ENCODE measurements around the gene GGTA1. TPM values are rescaled to one million over a fixed set of nuclear protein-coding genes. Genes with fewer than 3 reads are reported as not detected.

The GGTA1 gene
- polyA plus RNA-seq, 1 donor from 2014 or later = not detected

- TF ChIP-seq POLR2AphosphoS5 (IDR thresholded peaks at IDR 0.05) (no peak), EZH2 (IDR thresholded peaks at IDR 0.05; ENCODE audit: borderline replicate concordance, insufficient read depth, low read length, poor library complexity, severe bottlenecking) (no peak), SMC3 (conservative IDR thresholded peaks at IDR 0.05; ENCODE audit: poor library complexity) (no peak), RAD21 (conservative IDR thresholded peaks at IDR 0.05) (no peak), TAF1 (IDR thresholded peaks at IDR 0.05; ENCODE audit: low read depth) (no peak), MXI1 (conservative IDR thresholded peaks at IDR 0.05; ENCODE audit: poor library complexity, severe bottlenecking) (no peak), REST (IDR thresholded peaks at IDR 0.05; ENCODE audit: borderline replicate concordance) (no peak), EP300 (conservative IDR thresholded peaks at IDR 0.05; ENCODE audit: poor library complexity, severe bottlenecking) (no peak)
- TF ChIP-seq, protein P1, sequence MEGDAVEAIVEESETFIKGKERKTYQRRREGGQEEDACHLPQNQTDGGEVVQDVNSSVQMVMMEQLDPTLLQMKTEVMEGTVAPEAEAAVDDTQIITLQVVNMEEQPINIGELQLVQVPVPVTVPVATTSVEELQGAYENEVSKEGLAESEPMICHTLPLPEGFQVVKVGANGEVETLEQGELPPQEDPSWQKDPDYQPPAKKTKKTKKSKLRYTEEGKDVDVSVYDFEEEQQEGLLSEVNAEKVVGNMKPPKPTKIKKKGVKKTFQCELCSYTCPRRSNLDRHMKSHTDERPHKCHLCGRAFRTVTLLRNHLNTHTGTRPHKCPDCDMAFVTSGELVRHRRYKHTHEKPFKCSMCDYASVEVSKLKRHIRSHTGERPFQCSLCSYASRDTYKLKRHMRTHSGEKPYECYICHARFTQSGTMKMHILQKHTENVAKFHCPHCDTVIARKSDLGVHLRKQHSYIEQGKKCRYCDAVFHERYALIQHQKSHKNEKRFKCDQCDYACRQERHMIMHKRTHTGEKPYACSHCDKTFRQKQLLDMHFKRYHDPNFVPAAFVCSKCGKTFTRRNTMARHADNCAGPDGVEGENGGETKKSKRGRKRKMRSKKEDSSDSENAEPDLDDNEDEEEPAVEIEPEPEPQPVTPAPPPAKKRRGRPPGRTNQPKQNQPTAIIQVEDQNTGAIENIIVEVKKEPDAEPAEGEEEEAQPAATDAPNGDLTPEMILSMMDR (IDR thresholded peaks at IDR 0.05; ENCODE audit: poor library complexity, severe bottlenecking) = no peak
- H3K9ac ChIP-seq (ENCODE audit: low read length) = no peak overlapping the region
- no peaks in the 10 kb centered on the region for H3K79me2 ChIP-seq (replicated peaks; ENCODE audit: insufficient read depth, low read length)
- H3K36me3 ChIP-seq (ENCODE audit: insufficient read depth, low read length) = no peaks in the 10 kb centered on the region
- no peaks in the 10 kb centered on the region for H3K9me2 ChIP-seq (ENCODE audit: insufficient read depth, low read length)
- no peaks in the 10 kb centered on the region for H3F3A ChIP-seq (ENCODE audit: insufficient read depth, low read length, poor library complexity, severe bottlenecking)
- no peak overlapping the region for H2AFZ ChIP-seq (ENCODE audit: low read depth, low read length)
- H3K4me3 ChIP-seq (ENCODE audit: low read length) = no peak overlapping the region
- H3K4me2 ChIP-seq (ENCODE audit: low read length) = no peak overlapping the region
- no peaks in the 10 kb centered on the region for H3K9me3 ChIP-seq (ENCODE audit: low read length)
- no peaks in the 10 kb centered on the region for H3K27me3 ChIP-seq (ENCODE audit: insufficient read depth, low read depth, low read length)
- no peaks in the 10 kb centered on the region for H4K20me1 ChIP-seq (ENCODE audit: insufficient read depth)
- H3K27ac ChIP-seq (ENCODE audit: low read length) = no peak overlapping the region
Measured at GRCh38 chr9:121545150-121545874, 45.7 kb upstream of the GGTA1 start.

GRCh38 chr9:121542025-121542424, 42.4 kb upstream of the GGTA1 start:
- H3K9ac ChIP-seq (ENCODE audit: low read length) = no peak overlapping the region
- no peak overlapping the region for H3K4me3 ChIP-seq (ENCODE audit: low read length)
- no peaks in the 10 kb centered on the region for H3K79me2 ChIP-seq (replicated peaks; ENCODE audit: insufficient read depth, low read length)
- H2AFZ ChIP-seq (ENCODE audit: low read depth, low read length) = no peak overlapping the region
- no peaks in the 10 kb centered on the region for H4K20me1 ChIP-seq (ENCODE audit: insufficient read depth)
- H3K27ac ChIP-seq (ENCODE audit: low read length) = no peak overlapping the region
- no peaks in the 10 kb centered on the region for H3K36me3 ChIP-seq (ENCODE audit: insufficient read depth, low read length)
- H3K9me2 ChIP-seq (ENCODE audit: insufficient read depth, low read length) = no peaks in the 10 kb centered on the region
- no peaks in the 10 kb centered on the region for H3K9me3 ChIP-seq (ENCODE audit: low read length)
- no peak overlapping the region for H3K4me2 ChIP-seq (ENCODE audit: low read length)
- no peaks in the 10 kb centered on the region for H3K27me3 ChIP-seq (ENCODE audit: insufficient read depth, low read depth, low read length)
- no peak for TF ChIP-seq REST (IDR thresholded peaks at IDR 0.05; ENCODE audit: borderline replicate concordance)
- TF ChIP-seq POLR2AphosphoS5 (IDR thresholded peaks at IDR 0.05) = no peak
- no peak for TF ChIP-seq TAF1 (IDR thresholded peaks at IDR 0.05; ENCODE audit: low read depth)
- no peak for TF ChIP-seq MXI1 (conservative IDR thresholded peaks at IDR 0.05; ENCODE audit: poor library complexity, severe bottlenecking)
- no peak for TF ChIP-seq EP300 (conservative IDR thresholded peaks at IDR 0.05; ENCODE audit: poor library complexity, severe bottlenecking)
- TF ChIP-seq, protein P1 (IDR thresholded peaks at IDR 0.05; ENCODE audit: poor library complexity, severe bottlenecking) = no peak
- no peak for TF ChIP-seq EZH2 (IDR thresholded peaks at IDR 0.05; ENCODE audit: borderline replicate concordance, insufficient read depth, low read length, poor library complexity, severe bottlenecking)
- no peak for TF ChIP-seq RAD21 (conservative IDR thresholded peaks at IDR 0.05)
- no peak for TF ChIP-seq SMC3 (conservative IDR thresholded peaks at IDR 0.05; ENCODE audit: poor library complexity)
- H3F3A ChIP-seq (ENCODE audit: insufficient read depth, low read length, poor library complexity, severe bottlenecking) = no peaks in the 10 kb centered on the region

All from neural cell (in vitro differentiated cells).